GM12878 (cell line): ENCODE data around the gene KPNA5. TPM values are rescaled to one million over a fixed set of nuclear protein-coding genes. Genes with fewer than 3 reads are reported as not detected.

Source experiments
- ATAC-seq: fragments of 200-7000 bp; cut with Tn5 transposase; 3 replicates; pipeline ENCODE4 v1.9.1; 2020; ENCODE audit warnings: mild to moderate bottlenecking, moderate library complexity
- BruUV-seq: library from RNA; stranded (reverse); fragments of 400-500 nt; replicated peaks from 2 replicates; lab custom pipeline; 2021; lab: Mats Ljungman, UMichigan
- CTCF ChIA-PET: fragments of 300-600 bp; sonication (Branson Sonifier 250); formaldehyde crosslinking; extraction: SDS; loops from one replicate; lab custom pipeline; 2021; ENCODE audit warnings: inconsistent platforms; lab: Yijun Ruan, JAX
- POLR2A ChIA-PET: fragments of 350-600 bp; formaldehyde crosslinking; extraction: SDS; loops from one replicate; lab custom pipeline; 2021; ENCODE audit warnings: inconsistent platforms; lab: Charles Lee
- RAD21 ChIA-PET: fragments of 300-600 bp; sonication (Branson Sonifier 250); formaldehyde crosslinking; loops from one replicate; lab custom pipeline; 2023; ENCODE audit warnings: antibody characterized with exemption; ENCODE audit not compliant: unreplicated experiment; lab: Charles Lee
- SMC1A ChIA-PET: fragments of 300-600 bp; sonication (Branson Sonifier 250); formaldehyde crosslinking; loops from one replicate; lab custom pipeline; 2023; ENCODE audit not compliant: unreplicated experiment, uncharacterized antibody; lab: Charles Lee
- DNase-seq: peaks from one replicate; pipeline ENCODE4 v3.0.0-alpha.2; 2011; ENCODE audit warnings: low read depth, low spot score
- FAIRE-seq: peaks from 3 replicates; lab custom pipeline; 2011; peaks lifted over from hg19 to GRCh38; lab: Jason Lieb, UNC
- H2AFZ ChIP-seq: 2 replicates; pipeline ENCODE4 v1.6.0; 2011; ENCODE audit warnings: low read depth, low read length, control low read depth; ENCODE audit not compliant: control insufficient read depth
- H3K27ac ChIP-seq: 2 replicates; pipeline ENCODE4 v1.5.1; 2011; ENCODE audit warnings: control low read depth; ENCODE audit not compliant: control insufficient read depth, insufficient read depth
- H3K27me3 ChIP-seq, 2 experiments: replicated peaks in 1 of 2; 2 replicates each; pipeline versions ENCODE4 v1.6.0 to v1.6.1; 2011; ENCODE audit warnings: low read length in 1 of 2; ENCODE audit not compliant: control insufficient read depth in 2 of 2, insufficient read depth in 2 of 2
- H3K36me3 ChIP-seq, 2 experiments: 2 replicates each; pipeline ENCODE4 v1.5.1; 2011; ENCODE audit warnings: low read length in 1 of 2; ENCODE audit not compliant: control insufficient read depth in 2 of 2, insufficient read depth in 2 of 2
- H3K4me1 ChIP-seq: 2 replicates; pipeline ENCODE4 v1.6.1; 2011; ENCODE audit warnings: mild to moderate bottlenecking, low read length, moderate library complexity, mixed read lengths; ENCODE audit not compliant: control insufficient read depth, insufficient read depth
- H3K4me2 ChIP-seq: 2 replicates; pipeline ENCODE4 v1.6.0; 2011; ENCODE audit warnings: control low read depth; ENCODE audit not compliant: control insufficient read depth, insufficient read depth
- H3K4me3 ChIP-seq: fragments of 200-600 bp; sonication (generic); 2 replicates; pipeline ENCODE4 v1.5.1; 2016
- H3K79me2 ChIP-seq: 2 replicates; pipeline ENCODE4 v1.6.0; 2011; ENCODE audit warnings: low read length; ENCODE audit not compliant: control insufficient read depth, insufficient read depth
- H3K9ac ChIP-seq: 2 replicates; pipeline ENCODE4 v1.8.0; 2011; ENCODE audit warnings: low read length, control low read depth, mixed read lengths; ENCODE audit not compliant: control insufficient read depth, insufficient read depth
- H3K9me3 ChIP-seq: replicated peaks from 3 replicates; pipeline ENCODE4 v1.5.1; 2011; ENCODE audit warnings: mild to moderate bottlenecking, low read length; ENCODE audit not compliant: control insufficient read depth, insufficient read depth
- H4K20me1 ChIP-seq: 2 replicates; pipeline ENCODE4 v1.6.0; 2011; ENCODE audit not compliant: control insufficient read depth, insufficient read depth
- ATF3 ChIP-seq: IDR thresholded peaks from 2 replicates; pipeline ENCODE4 v1.6.1; 2011; ENCODE audit warnings: low read depth, mild to moderate bottlenecking, low read length, moderate library complexity, borderline replicate concordance; ENCODE audit errors: extremely low read depth
- BMI1 ChIP-seq: fragments of 450-650 bp; IDR thresholded peaks from 2 replicates; pipeline ENCODE4 v1.6.1; 2016; ENCODE audit warnings: mild to moderate bottlenecking, moderate library complexity, borderline replicate concordance
- CBFB ChIP-seq: IDR thresholded peaks from 2 replicates; pipeline ENCODE4 v1.6.1; 2016; ENCODE audit warnings: antibody characterized with exemption, low read depth
- EZH2 ChIP-seq: IDR thresholded peaks from 2 replicates; pipeline ENCODE4 v1.6.1; 2012; ENCODE audit warnings: low read depth, mild to moderate bottlenecking, control low read depth, inconsistent platforms, low read length, borderline replicate concordance; ENCODE audit not compliant: control insufficient read depth
- IKZF1 ChIP-seq: fragments of 450-650 bp; conservative IDR thresholded peaks from 2 replicates; pipeline ENCODE4 v1.6.1; 2017; ENCODE audit warnings: antibody characterized with exemption, mild to moderate bottlenecking
- KAT2A ChIP-seq: conservative IDR thresholded peaks from 2 replicates; pipeline ENCODE4 v1.6.1; 2011; ENCODE audit warnings: low read depth, low read length; ENCODE audit not compliant: control insufficient read depth
- KLF5 ChIP-seq: fragments of 450-650 bp; IDR thresholded peaks from 2 replicates; pipeline ENCODE4 v1.6.1; 2014; ENCODE audit warnings: mild to moderate bottlenecking; ENCODE audit not compliant: partially characterized antibody
- LARP7 ChIP-seq: fragments of 450-650 bp; IDR thresholded peaks from 2 replicates; pipeline ENCODE4 v1.6.1; 2017; ENCODE audit warnings: mild to moderate bottlenecking
- MEF2A ChIP-seq: IDR thresholded peaks from 2 replicates; pipeline ENCODE4 v1.6.1; 2011; ENCODE audit warnings: low read depth, mild to moderate bottlenecking, low read length, moderate library complexity; ENCODE audit not compliant: insufficient read depth
- MXI1 ChIP-seq: fragments of 150-350 bp; IDR thresholded peaks from 2 replicates; pipeline ENCODE4 v1.6.1; 2011; ENCODE audit warnings: low read depth, mild to moderate bottlenecking, inconsistent platforms, low read length, improper control_type of control experiment
- POLR2A ChIP-seq: IDR thresholded peaks from 2 replicates; pipeline ENCODE4 v1.6.1; 2011; ENCODE audit warnings: low read depth, mild to moderate bottlenecking, low read length
- RBBP5 ChIP-seq: fragments of 200-600 bp; sonication (generic); conservative IDR thresholded peaks from 2 replicates; pipeline ENCODE4 v1.6.1; 2016
- RUNX3 ChIP-seq: IDR thresholded peaks from 2 replicates; pipeline ENCODE4 v1.6.1; 2012; ENCODE audit warnings: low read length, inconsistent platforms
- SUPT20H ChIP-seq: IDR thresholded peaks from 2 replicates; pipeline ENCODE4 v1.6.1; 2011; ENCODE audit warnings: low read depth, mild to moderate bottlenecking, low read length, moderate library complexity, borderline replicate concordance; ENCODE audit not compliant: control insufficient read depth
- YBX1 ChIP-seq: fragments of 450-650 bp; IDR thresholded peaks from 2 replicates; pipeline ENCODE4 v1.6.1; 2016; ENCODE audit warnings: antibody characterized with exemption
- ZNF217 ChIP-seq: fragments of 450-650 bp; IDR thresholded peaks from 2 replicates; pipeline ENCODE4 v1.6.1; 2017; ENCODE audit warnings: antibody characterized with exemption, mild to moderate bottlenecking
- ZNF592 ChIP-seq: fragments of 450-650 bp; IDR thresholded peaks from 2 replicates; pipeline ENCODE4 v1.6.1; 2017; ENCODE audit warnings: mild to moderate bottlenecking, moderate library complexity
- WGBS: methylation state at CpG from one replicate; pipeline ENCODE4 v1.1.6; 2016; ENCODE audit warnings: low lambda C conversion rate; ENCODE audit not compliant: insufficient replicate concordance, insufficient coverage; ENCODE audit errors: missing lambda C conversion rate; 5-methylcytosine and 5-hydroxymethylcytosine counted together
- in situ Hi-C: fragments of 300-500 bp; cut with MboI; formaldehyde crosslinking; loops from 9 replicates; pipeline ENCODE4 v1.14.3; 2018; ENCODE audit warnings: mixed read lengths
- intact Hi-C: fragments of 100-400 bp; cut with micrococcal nuclease; formaldehyde crosslinking; loops from one replicate; pipeline ENCODE4 v1.14.2; 2022; ENCODE audit not compliant: unreplicated experiment
- polyA plus RNA-seq, 11 experiments: library from polyadenylated mRNA; depleted of rRNA in 4 of 11; unstranded in 6 of 11; stranded (reverse) in 5 of 11; fragments of >200 nt; fragmentation: Nextera tagmentation in 4 of 11; fragmentation: Illumina TruSeq in 1 of 11; extraction: Ambion mirVana in 4 of 11; extraction: Trizol in 1 of 11; gene quantifications; 1 replicate in 1 of 11; 2 replicates in 10 of 11; pipeline versions ENCODE4 v1.2.1 to v1.2.3, GENCODE V29; 2011 to 2016; ENCODE audit warnings: inconsistent platforms in 2 of 11, missing spikeins in 2 of 11, low read depth in 1 of 11
- total RNA-seq, 4 experiments: library from RNA; depleted of rRNA in 3 of 4; stranded (reverse); fragments of >200 nt in 3 of 4; fragmentation: Illumina TruSeq in 1 of 4; extraction: Trizol in 1 of 4; gene quantifications; 2 replicates each; pipeline versions ENCODE4 v1.2.1 to v1.2.3, GENCODE V29; 2013 to 2021
- TF ChIP-seq, protein P1 (sequence below): fragments of 450-650 bp; IDR thresholded peaks from 2 replicates; pipeline ENCODE4 v1.6.1; 2016; ENCODE audit warnings: mild to moderate bottlenecking

The KPNA5 gene
- total and polyA plus RNA-seq, 10 of the 15 experiments (the other 5 are each of a cell fraction or from before 2014, with no cell fraction given): 1.9 to 7.6 (median 4.5) TPM

- WGBS: 99% methylated on average over 3 of the region's 3 CpGs
- no peaks in the 10 kb centered on the region for H3K79me2 ChIP-seq
- POLR2A ChIA-PET: no interaction called here
- ATAC-seq: no peak
- intact Hi-C loops: no loop called here
- H3K27me3 ChIP-seq: no peaks in the 10 kb centered on the region
- H3K4me3 ChIP-seq: no peak overlapping the region
- CTCF ChIA-PET: interaction anchor here (0.8 to 3.1 kb wide), 7 partner anchors 11 to 382 kb away, joined by 3 to 11 read pairs (median 4); no protein-coding TSS in a partner anchor
- H2AFZ ChIP-seq: no peak overlapping the region
- in situ Hi-C loops: no loop called here
- no peaks in the 10 kb centered on the region for H4K20me1 ChIP-seq
- no peak for DNase-seq
- H3K9ac ChIP-seq: no peak overlapping the region
- no TSS peak for BruUV-seq
- H3K27ac ChIP-seq: no peak overlapping the region
- no peaks in the 10 kb centered on the region for H3K4me1 ChIP-seq
- no peak overlapping the region for H3K4me2 ChIP-seq
- no peaks in the 10 kb centered on the region for H3K9me3 ChIP-seq
- H3K36me3 ChIP-seq: peaks cover 0 to 8% of the 10 kb centered on the region in 2 experiments; a peak in 3 of 4 replicates
- FAIRE-seq: no peak
- SMC1A ChIA-PET: interaction anchor here (0.8 to 2.1 kb wide), 3 partner anchors 12 to 116 kb away, joined by 3 to 8 read pairs (median 4); no protein-coding TSS in a partner anchor
- RAD21 ChIA-PET: interaction anchor here (0.6 kb wide), 1 partner anchor 361 kb away, joined by 3 read pairs; no protein-coding TSS in a partner anchor
- TF ChIP-seq RBBP5 (no peak), EZH2 (no peak), BMI1 (no peak), ZNF592 (no peak), POLR2A (no peak), CBFB (no peak), LARP7 (no peak), RUNX3 (no peak), KAT2A (no peak), YBX1 (no peak), ZNF217 (no peak), SUPT20H (no peak), KLF5 (no peak), MXI1 (no peak), ATF3 (no peak), IKZF1 (no peak), MEF2A (no peak)
- TF ChIP-seq, protein P1, sequence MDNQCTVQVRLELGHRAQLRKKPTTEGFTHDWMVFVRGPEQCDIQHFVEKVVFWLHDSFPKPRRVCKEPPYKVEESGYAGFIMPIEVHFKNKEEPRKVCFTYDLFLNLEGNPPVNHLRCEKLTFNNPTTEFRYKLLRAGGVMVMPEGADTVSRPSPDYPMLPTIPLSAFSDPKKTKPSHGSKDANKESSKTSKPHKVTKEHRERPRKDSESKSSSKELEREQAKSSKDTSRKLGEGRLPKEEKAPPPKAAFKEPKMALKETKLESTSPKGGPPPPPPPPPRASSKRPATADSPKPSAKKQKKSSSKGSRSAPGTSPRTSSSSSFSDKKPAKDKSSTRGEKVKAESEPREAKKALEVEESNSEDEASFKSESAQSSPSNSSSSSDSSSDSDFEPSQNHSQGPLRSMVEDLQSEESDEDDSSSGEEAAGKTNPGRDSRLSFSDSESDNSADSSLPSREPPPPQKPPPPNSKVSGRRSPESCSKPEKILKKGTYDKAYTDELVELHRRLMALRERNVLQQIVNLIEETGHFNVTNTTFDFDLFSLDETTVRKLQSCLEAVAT: no peak
These were observed 31.9 kb upstream of the KPNA5 start for GRCh38 chr6:116649129-116649528.
